ENCODE measurements around the gene LPGAT1. TPM values are rescaled to one million over a fixed set of nuclear protein-coding genes. Genes with fewer than 3 reads are reported as not detected.

Gene LPGAT1
- total RNA-seq, 1 experiment from 2014 or later = 41.7 TPM

- H3K9me3 ChIP-seq (ENCODE audit: low read length) = no peaks in the 10 kb centered on the region; the same call in 1 of the 2 replicates
- H3K27me3 ChIP-seq (ENCODE audit: low read length) = no peaks in the 10 kb centered on the region
- no peaks in the 10 kb centered on the region for H3K4me1 ChIP-seq (ENCODE audit: insufficient read depth, low read length)
- H3K27ac ChIP-seq (ENCODE audit: low read length) = no peak overlapping the region
- H3K36me3 ChIP-seq (ENCODE audit: low read depth, low read length) = peaks cover 10% of the 10 kb centered on the region; the same call in 1 of the 2 replicates
- intact Hi-C loops (cut with micrococcal nuclease) = no loop called here
- no peak for TF ChIP-seq EZH2phosphoT487 (IDR thresholded peaks at IDR 0.05; ENCODE audit: borderline replicate concordance, low read length)
- TF ChIP-seq EZH2 (IDR thresholded peaks at IDR 0.05; ENCODE audit: low read length, unreplicated experiment) = no peak
- no peak for TF ChIP-seq CTCF (conservative IDR thresholded peaks at IDR 0.05; ENCODE audit: low read depth, low read length)
- POLR2A ChIA-PET (ENCODE audit: unreplicated experiment) = no interaction called here
- H3K9me2 ChIP-seq (replicated peaks; ENCODE audit: low read length) = no peaks in the 10 kb centered on the region
- H3F3A ChIP-seq (ENCODE audit: low read length, unreplicated experiment) = no peaks in the 10 kb centered on the region
- H2AFZ ChIP-seq (ENCODE audit: low read length) = no peak overlapping the region
- no peak for ATAC-seq
- H3K4me2 ChIP-seq (ENCODE audit: low read length) = no peak overlapping the region
- no peak overlapping the region for H3K4me3 ChIP-seq (ENCODE audit: low read length)
- no peaks in the 10 kb centered on the region for H3K79me2 ChIP-seq (ENCODE audit: low read length)
- DNase-seq = no peak
- no peak overlapping the region for H3K9ac ChIP-seq (ENCODE audit: low read length)
- H4K20me1 ChIP-seq (ENCODE audit: low read length) = no peaks in the 10 kb centered on the region
- BruUV-seq (replicated peaks) = no TSS peak
- CTCF ChIA-PET = no interaction called here
Measured at GRCh38 chr1:211797994-211798393, 32.6 kb downstream of the LPGAT1 start.

- BruUV-seq (replicated peaks) = no TSS peak
- H4K20me1 ChIP-seq (ENCODE audit: low read length) = no peaks in the 10 kb centered on the region
- no peaks in the 10 kb centered on the region for H3K9me3 ChIP-seq (ENCODE audit: low read length)
- H3K9ac ChIP-seq (ENCODE audit: low read length) = no peak overlapping the region
- intact Hi-C loops (cut with micrococcal nuclease) = no loop called here
- H2AFZ ChIP-seq (ENCODE audit: low read length) = no peak overlapping the region
- no peak overlapping the region for H3K4me3 ChIP-seq (ENCODE audit: low read length)
- ATAC-seq (no peak), DNase-seq (no peak)
- TF ChIP-seq CTCF (conservative IDR thresholded peaks at IDR 0.05; ENCODE audit: low read depth, low read length) = no peak
- TF ChIP-seq EZH2phosphoT487 (IDR thresholded peaks at IDR 0.05; ENCODE audit: borderline replicate concordance, low read length) = no peak
- no peak for TF ChIP-seq EZH2 (IDR thresholded peaks at IDR 0.05; ENCODE audit: low read length, unreplicated experiment)
- no peaks in the 10 kb centered on the region for H3K9me2 ChIP-seq (replicated peaks; ENCODE audit: low read length)
- no peaks in the 10 kb centered on the region for H3F3A ChIP-seq (ENCODE audit: low read length, unreplicated experiment)
- POLR2A ChIA-PET (ENCODE audit: unreplicated experiment) = no interaction called here
- no peaks in the 10 kb centered on the region for H3K27me3 ChIP-seq (ENCODE audit: low read length)
- no peaks in the 10 kb centered on the region for H3K36me3 ChIP-seq (ENCODE audit: low read depth, low read length)
- no peaks in the 10 kb centered on the region for H3K79me2 ChIP-seq (ENCODE audit: low read length)
- H3K27ac ChIP-seq (ENCODE audit: low read length) = no peak overlapping the region
- no peak overlapping the region for H3K4me2 ChIP-seq (ENCODE audit: low read length)
- CTCF ChIA-PET = no interaction called here
- H3K4me1 ChIP-seq (ENCODE audit: insufficient read depth, low read length) = no peaks in the 10 kb centered on the region
Measured at GRCh38 chr1:211791979-211792378, 38.6 kb downstream of the LPGAT1 start.

- intact Hi-C loops (cut with micrococcal nuclease) = loop anchor here (5.0 kb wide), 1 partner anchor 53 kb away; no protein-coding TSS in a partner anchor
- Histone ChIP-seq H3K9me3 (ENCODE audit: low read length) (no peaks in the 10 kb centered on the region), H2AFZ (ENCODE audit: low read length) (no peak overlapping the region), H3K9ac (ENCODE audit: low read length) (no peak overlapping the region), H3F3A (ENCODE audit: low read length, unreplicated experiment) (no peaks in the 10 kb centered on the region), H3K27me3 (ENCODE audit: low read length) (no peaks in the 10 kb centered on the region), H3K9me2 (replicated peaks; ENCODE audit: low read length) (no peaks in the 10 kb centered on the region), H4K20me1 (ENCODE audit: low read length) (no peaks in the 10 kb centered on the region), H3K4me2 (ENCODE audit: low read length) (no peak overlapping the region), H3K4me3 (ENCODE audit: low read length) (no peak overlapping the region), H3K79me2 (ENCODE audit: low read length) (no peaks in the 10 kb centered on the region), H3K27ac (ENCODE audit: low read length) (no peak overlapping the region), H3K36me3 (ENCODE audit: low read depth, low read length) (no peaks in the 10 kb centered on the region), H3K4me1 (ENCODE audit: insufficient read depth, low read length) (no peaks in the 10 kb centered on the region)
- ChIA-PET POLR2A (ENCODE audit: unreplicated experiment) (no interaction called here), CTCF (no interaction called here)
- no peak for TF ChIP-seq EZH2 (IDR thresholded peaks at IDR 0.05; ENCODE audit: low read length, unreplicated experiment)
- no peak for TF ChIP-seq CTCF (conservative IDR thresholded peaks at IDR 0.05; ENCODE audit: low read depth, low read length)
- TF ChIP-seq EZH2phosphoT487 (IDR thresholded peaks at IDR 0.05; ENCODE audit: borderline replicate concordance, low read length) = no peak
- ATAC-seq (no peak), DNase-seq (no peak)
- no TSS peak for BruUV-seq (replicated peaks)
Measured at GRCh38 chr1:211789641-211790464, 40.7 kb downstream of the LPGAT1 start.

Measured in PC-3 (cell line).